Activated T-cell treated with anti-CD3 and anti-CD28 coated beads for 1 hour (primary cell): Measurements from ENCODE around the gene PFKP.

Source experiments
- DNase-seq: peaks from one replicate; pipeline ENCODE4 v3.0.0-alpha.2; 2020; ENCODE audit warnings: low read depth

PFKP gene

DNA sequence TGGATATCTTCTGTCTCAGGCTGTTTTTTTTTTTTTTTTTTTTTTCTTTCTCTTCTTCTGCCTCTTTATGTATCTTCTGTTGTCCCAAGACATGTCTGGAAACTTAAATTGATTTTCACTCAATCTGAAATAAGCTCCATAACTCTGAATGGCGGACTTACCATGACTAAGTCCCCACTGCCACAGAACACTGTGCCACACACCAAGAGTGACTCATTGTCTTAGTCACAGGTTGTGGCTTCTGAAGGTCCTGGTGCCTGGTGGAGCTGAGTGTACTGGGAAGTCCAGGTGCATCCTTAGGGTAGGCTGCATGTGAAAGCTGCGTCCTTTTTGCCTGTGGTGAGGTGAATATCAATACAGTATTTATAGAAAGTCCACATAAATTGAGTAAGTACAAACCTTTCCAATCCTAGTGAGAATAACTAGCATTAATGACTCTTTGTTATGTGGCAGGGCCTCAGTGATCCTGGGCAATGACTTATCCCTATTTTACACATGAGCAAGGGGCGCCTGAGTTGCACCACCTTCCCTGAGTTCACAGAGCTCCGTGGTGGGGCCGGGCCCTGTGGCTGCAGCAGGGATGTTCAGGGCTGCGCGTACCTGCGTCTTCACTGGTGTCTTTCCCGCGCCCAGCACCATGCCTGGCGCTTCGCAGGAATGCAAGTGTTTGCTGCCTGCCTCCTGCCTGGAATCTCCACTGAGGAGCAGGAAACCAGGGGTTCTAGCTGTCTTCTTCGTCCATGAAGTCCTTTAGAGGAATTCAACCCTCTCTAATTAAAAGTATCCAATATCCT lies 4.3 kb downstream of the PFKP start:
- DNase-seq, result no peak

GRCh38 chr10:3072641-3073360 lies 5.5 kb downstream of the PFKP start:
- no peak for DNase-seq

DNA sequence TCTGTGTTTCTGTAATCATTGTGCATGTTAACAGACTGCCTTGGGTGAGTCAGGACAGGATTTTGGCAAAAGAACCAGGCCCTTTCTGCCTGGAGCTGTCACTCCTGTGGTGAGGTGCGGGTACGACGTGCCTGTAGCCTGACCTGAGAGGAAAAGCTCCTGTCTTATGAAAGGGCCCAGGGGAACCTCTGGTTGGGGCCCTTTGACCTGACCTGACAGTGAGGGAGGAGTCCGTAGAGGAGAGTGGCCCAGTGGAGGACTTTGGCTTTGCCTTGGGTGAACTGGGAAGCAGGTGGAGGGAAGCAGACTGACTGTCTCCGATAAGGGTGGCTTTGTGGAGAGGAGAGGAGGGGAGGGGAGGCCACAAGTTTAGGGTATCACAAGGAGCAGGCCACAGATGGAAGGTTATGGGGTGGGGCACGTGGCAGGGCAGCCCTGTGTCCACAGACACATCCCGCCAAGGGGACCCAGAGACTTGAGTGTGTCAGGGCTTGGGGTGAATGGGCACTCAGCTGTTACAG lies 6.9 kb downstream of the PFKP start:
- DNase-seq, result no peak

DNA sequence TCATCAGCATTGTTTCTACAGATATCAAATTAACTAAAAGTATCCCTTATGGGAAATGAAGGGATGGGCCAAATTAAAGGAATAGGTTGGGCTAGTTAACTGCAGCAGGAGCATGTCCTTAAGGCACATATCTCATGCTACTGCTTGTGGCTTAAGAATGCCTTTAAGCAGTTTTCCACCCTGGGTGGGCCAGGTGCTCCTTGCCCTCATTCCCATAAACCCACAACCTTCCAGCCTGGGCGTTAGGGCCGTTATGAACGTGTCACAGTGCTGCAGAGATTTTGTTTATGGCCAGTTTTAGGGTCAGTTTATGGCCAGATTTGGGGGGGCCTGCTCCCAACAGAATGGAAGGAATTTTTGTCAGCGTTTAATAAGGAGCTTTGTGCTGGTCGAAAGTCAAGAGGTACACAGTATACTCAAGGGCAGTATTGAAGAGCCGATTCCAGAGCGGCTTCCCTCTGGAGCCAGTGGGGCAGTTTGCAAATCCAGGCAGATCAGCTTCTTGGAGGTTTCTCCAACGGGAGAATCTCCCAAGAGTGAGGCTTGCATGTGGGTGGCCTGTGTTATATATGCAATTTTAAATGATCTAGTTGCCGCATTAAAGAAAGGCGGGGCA lies 7.7 kb downstream of the PFKP start:
- DNase-seq, result no peak

- no peak for DNase-seq
Measured at GRCh38 chr10:3076138-3076537, 8.8 kb downstream of the PFKP start.

DNA sequence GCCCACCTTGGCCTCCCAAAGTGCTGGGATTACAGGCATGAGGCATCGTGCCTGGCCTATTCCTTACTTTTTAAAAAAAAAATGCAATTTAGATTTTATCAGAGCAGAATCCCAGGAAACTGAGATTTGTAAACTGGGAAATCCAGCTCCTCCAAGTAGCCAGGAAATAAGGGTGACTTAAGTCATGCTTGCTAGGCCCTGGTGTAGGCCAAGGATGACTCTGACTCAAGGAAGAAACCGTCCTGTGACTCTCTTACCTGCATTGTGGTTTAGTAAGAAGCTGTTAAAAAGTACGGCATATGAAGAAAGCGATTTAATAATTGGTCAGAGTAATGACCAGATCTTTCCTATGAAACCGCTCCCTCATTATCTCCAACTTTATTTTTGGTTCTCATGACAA lies 10.2 kb downstream of the PFKP start:
- DNase-seq, result no peak

GRCh38 chr10:3077940-3078630 lies 10.7 kb downstream of the PFKP start:
- no peak for DNase-seq

DNA sequence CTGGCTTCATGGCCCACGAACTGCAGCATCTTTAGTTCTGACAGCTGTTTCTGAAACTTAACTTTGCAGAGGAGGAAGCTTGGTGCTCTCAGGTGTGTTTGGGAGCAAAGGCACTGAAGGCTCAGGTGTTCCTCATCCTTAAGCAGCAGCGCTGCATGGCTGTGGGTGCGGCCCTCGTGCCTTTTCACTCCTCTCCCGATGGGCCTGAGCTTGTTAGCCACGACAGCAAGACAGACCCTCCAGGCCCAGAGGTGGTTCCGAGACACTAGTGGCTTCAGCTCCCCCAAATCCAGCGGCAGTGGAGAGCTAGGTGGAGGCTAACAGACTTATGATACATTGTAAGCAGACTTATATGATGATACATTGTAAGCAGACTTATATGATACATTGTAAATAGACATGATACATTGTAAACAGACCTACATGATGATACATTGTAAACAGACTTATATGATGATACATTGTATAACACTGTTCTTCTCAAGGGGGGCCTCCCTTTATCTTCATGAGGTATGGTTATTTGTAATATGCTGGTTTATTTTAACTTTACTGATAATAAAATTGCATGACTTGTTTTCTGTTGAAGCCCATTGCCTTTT lies 14.1 kb downstream of the PFKP start:
- DNase-seq, result no peak

- DNase-seq, result no peak
Measured at GRCh38 chr10:3082290-3082689, 14.9 kb downstream of the PFKP start.

GRCh38 chr10:3085785-3086567 lies 18.6 kb downstream of the PFKP start:
- no peak for DNase-seq

GRCh38 chr10:3090388-3090787 lies 23.0 kb downstream of the PFKP start:
- no peak for DNase-seq

GRCh38 chr10:3090914-3091787 lies 23.8 kb downstream of the PFKP start:
- no peak for DNase-seq

- DNase-seq, result no peak
Measured at GRCh38 chr10:3091921-3092320, 24.6 kb downstream of the PFKP start.

- no peak for DNase-seq
Measured at GRCh38 chr10:3093996-3094395, 26.6 kb downstream of the PFKP start.

- DNase-seq, result no peak
Measured at GRCh38 chr10:3094609-3095036, 27.3 kb downstream of the PFKP start.

DNA sequence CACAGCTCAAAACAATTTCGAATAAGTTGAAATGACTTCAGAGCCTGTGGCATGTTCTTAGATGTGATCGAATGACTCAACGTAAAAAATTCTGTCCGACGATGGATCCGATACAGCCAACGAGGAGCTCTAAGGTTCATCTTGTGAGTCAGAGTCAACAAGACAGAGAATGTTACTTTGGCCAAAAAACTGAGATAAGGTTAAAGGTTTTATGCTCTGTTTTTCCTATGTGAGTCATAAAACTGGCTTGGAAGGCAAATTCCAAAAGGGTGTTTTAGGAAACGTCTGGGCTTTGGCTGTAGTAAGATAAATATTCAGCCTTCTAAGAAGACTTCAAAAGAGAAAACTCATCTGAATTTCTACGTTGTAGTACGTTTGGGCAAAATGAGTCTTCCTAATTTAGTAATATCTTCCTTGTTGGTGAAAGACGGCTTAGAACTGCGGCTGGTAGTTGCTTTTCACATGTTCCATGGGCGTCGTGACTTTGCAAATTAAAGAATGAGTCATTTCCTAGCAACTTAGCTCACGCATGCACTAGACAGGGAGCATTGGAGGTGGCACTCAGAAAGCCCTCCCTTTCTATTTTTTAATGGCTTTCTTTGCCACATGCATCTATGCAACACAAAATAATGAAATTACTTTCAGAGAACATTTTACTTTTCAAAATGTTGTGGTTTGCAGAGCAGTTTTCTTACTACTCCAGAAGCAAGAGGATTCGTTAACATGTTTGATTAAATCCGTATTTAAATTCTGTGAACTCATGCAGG lies 28.2 kb downstream of the PFKP start:
- no peak for DNase-seq

- DNase-seq, result no peak
Measured at GRCh38 chr10:3096149-3096548, 28.8 kb downstream of the PFKP start.

DNA sequence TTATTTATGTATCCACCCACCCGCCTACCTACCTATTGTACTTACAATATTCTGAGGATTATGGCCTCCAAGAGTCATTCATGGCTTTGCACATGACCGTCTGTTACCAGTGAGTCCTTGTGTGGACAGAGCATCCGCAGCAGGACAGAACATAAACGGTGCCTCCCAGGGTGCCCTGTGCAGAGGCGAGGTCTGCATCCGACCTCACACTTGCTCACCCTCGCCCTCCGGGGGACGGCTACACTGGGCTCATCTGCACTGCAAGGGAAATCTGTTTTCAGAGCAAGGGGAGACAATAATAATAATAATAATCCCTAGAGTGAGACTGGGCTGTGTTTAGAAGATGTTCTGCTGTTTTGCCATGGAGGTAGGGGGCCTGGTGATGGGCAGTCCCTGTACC lies 29.8 kb downstream of the PFKP start:
- DNase-seq, result no peak

- no peak for DNase-seq
Measured at GRCh38 chr10:3098689-3099088, 31.3 kb downstream of the PFKP start.
